Measurements from ENCODE around the gene MYCN. TPM values are rescaled to one million over a fixed set of nuclear protein-coding genes. Genes with fewer than 3 reads are reported as not detected.
"Not testable (repeated sequence)": the region's sequence is repeated elsewhere in the genome, so short reads cannot be mapped to it uniquely, and the experiment has no call there.

Gene MYCN
- total and polyA plus RNA-seq, 4 donors: 0.16 to 1.3 TPM; not detected in 2

- Histone ChIP-seq H3K4me3 (ENCODE audit: low read depth in 1 of 3, low read length in 3 of 3) (no peak overlapping the region), H3K27me3 (ENCODE audit: control insufficient read depth in 4 of 4, insufficient read depth in 4 of 4, low read length in 3 of 4) (no peaks in the 10 kb centered on the region), H3K27ac (ENCODE audit: low read depth in 1 of 2, low read length in 2 of 2) (no peak overlapping the region), H3K4me1 (ENCODE audit: control insufficient read depth in 4 of 4, insufficient read depth in 4 of 4, low read length in 3 of 4) (no peaks in the 10 kb centered on the region), H3K9me3 (ENCODE audit: control insufficient read depth in 4 of 4, low read length in 3 of 4) (no peaks in the 10 kb centered on the region), H3K9ac (ENCODE audit: low read depth in 1 of 2, low read length in 2 of 2) (no peak overlapping the region), H3K36me3 (ENCODE audit: control insufficient read depth in 4 of 4, insufficient read depth in 3 of 4, low read depth in 1 of 4, low read length in 3 of 4) (no peaks in the 10 kb centered on the region)
- no peak for DNase-seq (ENCODE audit: low spot score)
- WGBS: 86% methylated on average over 4 of the region's 4 CpGs
- TF ChIP-seq REST (IDR thresholded peaks at IDR 0.05) (no peak), TAF1 (conservative IDR thresholded peaks at IDR 0.05) (no peak), EGR1 (IDR thresholded peaks at IDR 0.05; ENCODE audit: low read depth in 2 of 2) (no peak), FOXA2 (IDR thresholded peaks at IDR 0.05) (no peak), CTCF (IDR thresholded peaks at IDR 0.05; ENCODE audit: low read depth, low read length, missing input control) (no peak), NR2F2 (IDR thresholded peaks at IDR 0.05) (no peak), ZBTB33 (IDR thresholded peaks at IDR 0.05) (no peak), MAX (IDR thresholded peaks at IDR 0.05) (no peak), GABPA (IDR thresholded peaks at IDR 0.05 in 1 of 2, conservative IDR thresholded peaks at IDR 0.05 in 1 of 2) (no peak), HNF4A (conservative IDR thresholded peaks at IDR 0.05) (no peak)
These were observed 19.2 kb downstream of the MYCN start for GRCh38 chr2:15959331-15960153.

GRCh38 chr2:15960154-15960520 lies 19.8 kb downstream of the MYCN start:
- not testable (repeated sequence) for H3K27me3 ChIP-seq (ENCODE audit: control insufficient read depth in 4 of 4, insufficient read depth in 4 of 4, low read length in 3 of 4); H3K27ac ChIP-seq (ENCODE audit: low read depth in 1 of 2, low read length in 2 of 2); H3K9ac ChIP-seq (ENCODE audit: low read depth in 1 of 2, low read length in 2 of 2); H3K4me1 ChIP-seq (ENCODE audit: control insufficient read depth in 4 of 4, insufficient read depth in 4 of 4, low read length in 3 of 4); DNase-seq (ENCODE audit: low spot score); H3K36me3 ChIP-seq (ENCODE audit: control insufficient read depth in 4 of 4, insufficient read depth in 3 of 4, low read depth in 1 of 4, low read length in 3 of 4); H3K4me3 ChIP-seq (ENCODE audit: low read depth in 1 of 3, low read length in 3 of 3); H3K9me3 ChIP-seq (ENCODE audit: control insufficient read depth in 4 of 4, low read length in 3 of 4)
- WGBS: 78% methylated on average over 2 of the region's 2 CpGs

- WGBS: 90% methylated on average over 5 of the region's 5 CpGs
- H3K36me3 ChIP-seq (ENCODE audit: control insufficient read depth in 4 of 4, insufficient read depth in 3 of 4, low read depth in 1 of 4, low read length in 3 of 4): not testable (repeated sequence)
These were observed 23.0 kb downstream of the MYCN start for GRCh38 chr2:15963109-15963976.

More at GRCh38 chr2:15963109-15963976, 23.0 kb downstream of the MYCN start:
- not testable (repeated sequence) for H3K27me3 ChIP-seq (ENCODE audit: control insufficient read depth in 4 of 4, insufficient read depth in 4 of 4, low read length in 3 of 4); H3K9ac ChIP-seq (ENCODE audit: low read depth in 1 of 2, low read length in 2 of 2); H3K4me1 ChIP-seq (ENCODE audit: control insufficient read depth in 4 of 4, insufficient read depth in 4 of 4, low read length in 3 of 4); H3K9me3 ChIP-seq (ENCODE audit: control insufficient read depth in 4 of 4, low read length in 3 of 4); H3K4me3 ChIP-seq (ENCODE audit: low read depth in 1 of 3, low read length in 3 of 3); DNase-seq (ENCODE audit: low spot score); H3K27ac ChIP-seq (ENCODE audit: low read depth in 1 of 2, low read length in 2 of 2)
